T-cell (primary cell): ENCODE measurements around the gene TUT7. TPM values are rescaled to one million over a fixed set of nuclear protein-coding genes. Genes with fewer than 3 reads are reported as not detected.

ENCODE experiments used
- ATAC-seq, 4 experiments: fragments of 200-7000 bp in 3 of 4; fragments of 150-1000 bp in 1 of 4; cut with Tn5 transposase; replicated peaks in 1 of 4; 1 replicate in 3 of 4; 2 replicates in 1 of 4; pipeline ENCODE4 v1.10.0; 2021; ENCODE audit warnings: moderate library complexity in 3 of 4, mild to moderate bottlenecking in 2 of 4, moderate number of reproducible peaks in 1 of 4
- CTCF ChIA-PET, 2 donors: fragments of 300-600 bp; sonication (Branson Sonifier 250); formaldehyde crosslinking; loops; one replicate each; lab custom pipeline; 2022; ENCODE audit warnings: antibody characterized with exemption in 2 of 2; lab: Charles Lee
- POLR2A ChIA-PET, 2 donors: fragments of 300-600 bp; sonication (Branson Sonifier 250); formaldehyde crosslinking; loops; one replicate each; lab custom pipeline; 2022; ENCODE audit warnings: antibody characterized with exemption in 2 of 2; lab: Charles Lee
- DNase-seq, 35 experiments: peaks; one replicate each; pipeline versions ENCODE4 v3.0.0 to v3.0.0-alpha.2; 2013 to 2023
- H3K27ac ChIP-seq: one replicate; pipeline ENCODE4 v1.5.1; 2013; ENCODE audit warnings: low read length
- H3K27me3 ChIP-seq, 2 experiments: replicated peaks in 1 of 2; 1 replicate in 1 of 2; 2 replicates in 1 of 2; pipeline versions ENCODE4 v1.6.1 to v1.7.0; 2013; ENCODE audit warnings: low read length in 1 of 2, mixed read lengths in 1 of 2; ENCODE audit not compliant: control insufficient read depth in 2 of 2, insufficient read depth in 2 of 2; ENCODE audit errors: extremely low read depth in 1 of 2
- H3K36me3 ChIP-seq, 2 donors: 1 replicate in 1 of 2; 2 replicates in 1 of 2; pipeline versions ENCODE4 v1.6.1 to v1.7.0; 2013; ENCODE audit warnings: low read length in 1 of 2; ENCODE audit not compliant: control insufficient read depth in 2 of 2, insufficient read depth in 1 of 2; ENCODE audit errors: extremely low read depth in 1 of 2
- H3K4me1 ChIP-seq, 2 experiments: 1 replicate in 1 of 2; 2 replicates in 1 of 2; pipeline versions ENCODE4 v1.6.1 to v1.7.0; 2013; ENCODE audit warnings: low read length in 2 of 2, mixed read lengths in 1 of 2; ENCODE audit not compliant: insufficient read depth in 2 of 2, control insufficient read depth in 1 of 2; ENCODE audit errors: extremely low read depth in 1 of 2
- H3K4me3 ChIP-seq, 2 donors: 1 replicate in 1 of 2; 2 replicates in 1 of 2; pipeline versions ENCODE4 v1.5.1 to v1.7.0; 2013; ENCODE audit warnings: mild to moderate bottlenecking in 2 of 2, low read length in 1 of 2, moderate library complexity in 1 of 2; ENCODE audit not compliant: control insufficient read depth in 1 of 2; ENCODE audit errors: extremely low read depth in 1 of 2
- H3K9me3 ChIP-seq: 2 replicates; pipeline ENCODE4 v1.7.0; 2013
- H3K27ac Mint-ChIP-seq, 2 donors: one replicate each; pipeline ENCODE4 v1.8.0; 2020 to 2021; ENCODE audit warnings: mild to moderate bottlenecking in 2 of 2, mixed read lengths in 2 of 2
- H3K27me3 Mint-ChIP-seq, 2 donors: one replicate each; pipeline ENCODE4 v1.8.0; 2021 to 2022; ENCODE audit warnings: mixed read lengths in 2 of 2
- H3K36me3 Mint-ChIP-seq: one replicate; pipeline ENCODE4 v1.8.0; 2021; ENCODE audit warnings: mixed read lengths
- H3K4me1 Mint-ChIP-seq, 3 donors: one replicate each; pipeline ENCODE4 v1.8.0; 2020 to 2022; ENCODE audit warnings: mixed read lengths in 3 of 3, mild to moderate bottlenecking in 1 of 3
- H3K4me3 Mint-ChIP-seq, 3 donors: one replicate each; pipeline ENCODE4 v1.8.0; 2020 to 2022; ENCODE audit warnings: mild to moderate bottlenecking in 3 of 3, mixed read lengths in 3 of 3, moderate library complexity in 3 of 3
- H3K9me3 Mint-ChIP-seq, 3 donors: one replicate each; pipeline ENCODE4 v1.8.0; 2020 to 2022; ENCODE audit warnings: mixed read lengths in 3 of 3
- WGBS: methylation state at CpG from one replicate; pipeline ENCODE4 v1.1.5; 2013; ENCODE audit warnings: missing lambda C conversion rate; ENCODE audit not compliant: insufficient coverage; 5-methylcytosine and 5-hydroxymethylcytosine counted together
- total RNA-seq, 35 experiments: library from RNA in 6 of 35; stranded (reverse) in 6 of 35; fragments of 120-200 nt in 1 of 35; gene quantifications; one replicate each; pipeline versions ENCODE4 v1.2.1 to v1.2.4 and lab custom pipeline; 2013 to 2026

The TUT7 gene
- total RNA-seq, 5 donors from 2014 or later (not counting 1 experiment from before 2014, with no cell fraction given), result 45.4 to 50.4 (median 48.6) TPM

- H3K4me3 ChIP-seq, result no peak overlapping the region
- no peaks in the 10 kb centered on the region for H3K27me3 Mint-ChIP-seq
- H3K4me1 ChIP-seq, result no peaks in the 10 kb centered on the region
- no peaks in the 10 kb centered on the region for H3K4me1 Mint-ChIP-seq
- no peaks in the 10 kb centered on the region for H3K36me3 Mint-ChIP-seq
- no peaks in the 10 kb centered on the region for H3K9me3 ChIP-seq
- H3K4me3 Mint-ChIP-seq, result no peak overlapping the region
- ATAC-seq (no peak), DNase-seq (no peak)
- no peaks in the 10 kb centered on the region for H3K27me3 ChIP-seq
- no peaks in the 10 kb centered on the region for H3K36me3 ChIP-seq
- POLR2A ChIA-PET, result no interaction called here
- 48% methylated on average over 4 of the region's 7 CpGs for WGBS
- H3K9me3 Mint-ChIP-seq, result no peaks in the 10 kb centered on the region
- CTCF ChIA-PET, result interaction anchor here in 1 of 2 donors (0.6 to 0.7 kb wide), 3 partner anchors 26 to 690 kb away, joined by 3 to 5 read pairs (median 3); no protein-coding TSS in a partner anchor
- H3K27ac Mint-ChIP-seq, result no peak overlapping the region
- no peak overlapping the region for H3K27ac ChIP-seq
Measured at GRCh38 chr9:86241216-86241615, 113.0 kb downstream of the TUT7 start.

GRCh38 chr9:86238861-86239770 is 115.1 kb downstream of the TUT7 start:
- ATAC-seq (no peak), DNase-seq (no peak)
- Mint-ChIP-seq H3K4me1 (no peaks in the 10 kb centered on the region), H3K36me3 (no peaks in the 10 kb centered on the region), H3K27ac (no peak overlapping the region), H3K27me3 (peaks cover 0 to under 1% of the 10 kb centered on the region in 2 donors), H3K4me3 (no peak overlapping the region), H3K9me3 (no peaks in the 10 kb centered on the region)
- POLR2A ChIA-PET, result interaction anchor here in 1 of 2 donors (0.7 kb wide), 1 partner anchor 422 kb away, joined by 3 read pairs; no protein-coding TSS in a partner anchor
- CTCF ChIA-PET, result interaction anchor here in 1 of 2 donors (0.6 to 0.7 kb wide), 2 partner anchors 383 to 769 kb away, joined by 3 read pairs; no protein-coding TSS in a partner anchor
- Histone ChIP-seq H3K4me3 (no peak overlapping the region), H3K9me3 (no peaks in the 10 kb centered on the region), H3K27me3 (no peaks in the 10 kb centered on the region), H3K4me1 (no peaks in the 10 kb centered on the region), H3K27ac (no peak overlapping the region), H3K36me3 (no peaks in the 10 kb centered on the region)
- WGBS, result 92% methylated on average over 2 of the region's 10 CpGs

Other genes starting within 250 kb of the TUT7 start
- under 1 TPM in 4 of 5 donors, not detected in 1; 0.38 to 0.90 (median 0.55) TPM for gene C9orf153, start 94.8 kb downstream of the TUT7 start, total RNA-seq
- gene ISCA1, start 71.9 kb downstream of the TUT7 start, total RNA-seq, result 10 to 100 TPM; 30.9 to 69.9 (median 34.5) TPM